T-helper 2 cell (primary cell): ENCODE data around the gene KRT83.

Experiments
- DNase-seq, 5 experiments: peaks; one replicate each; pipeline versions ENCODE4 v3.0.0 to v3.0.0-alpha.2; 2012 to 2022
- total RNA-seq, 2 donors: gene quantifications; one replicate each; lab custom pipeline; 2026; lab: John Stamatoyannopoulos, UW

KRT83 gene
- 0 reads per million in 2 donors for total RNA-seq

DNA sequence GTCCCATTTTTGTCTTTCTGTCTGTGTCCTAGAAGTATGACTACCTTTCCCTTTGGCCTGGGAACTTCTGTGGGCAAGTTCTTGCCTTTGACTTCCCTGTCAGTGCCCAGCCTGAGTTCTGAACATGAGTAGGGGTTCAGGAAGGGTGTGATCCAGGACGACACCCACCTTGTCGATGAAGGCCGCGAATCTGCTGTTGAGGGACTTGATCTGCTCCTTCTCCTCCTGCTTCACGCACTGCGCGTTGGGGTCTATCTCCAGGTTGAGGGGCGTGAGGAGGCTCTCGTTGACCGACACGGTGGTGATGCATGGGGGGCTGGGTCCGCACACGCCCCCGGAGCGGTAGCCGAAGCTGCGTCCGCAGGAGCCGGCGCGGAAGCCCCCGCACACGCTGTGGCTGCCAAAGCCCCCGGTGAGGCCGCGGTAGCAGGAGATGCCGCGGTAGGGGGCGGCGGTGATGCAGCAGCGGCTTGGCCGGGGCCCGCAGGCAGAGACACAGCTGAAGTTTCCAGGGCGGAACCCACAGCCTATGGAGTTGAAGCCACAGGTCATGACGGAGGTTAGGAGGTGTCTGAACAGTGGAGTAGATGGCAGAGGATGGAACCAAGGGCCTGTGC lies at the start of gene KRT83:
TSS of gene KRT83 (minus strand) at position 615 of the 617 bp plus-strand sequence. CDS start at position 552, 63 bp downstream.
- DNase-seq, result no peak

DNA sequence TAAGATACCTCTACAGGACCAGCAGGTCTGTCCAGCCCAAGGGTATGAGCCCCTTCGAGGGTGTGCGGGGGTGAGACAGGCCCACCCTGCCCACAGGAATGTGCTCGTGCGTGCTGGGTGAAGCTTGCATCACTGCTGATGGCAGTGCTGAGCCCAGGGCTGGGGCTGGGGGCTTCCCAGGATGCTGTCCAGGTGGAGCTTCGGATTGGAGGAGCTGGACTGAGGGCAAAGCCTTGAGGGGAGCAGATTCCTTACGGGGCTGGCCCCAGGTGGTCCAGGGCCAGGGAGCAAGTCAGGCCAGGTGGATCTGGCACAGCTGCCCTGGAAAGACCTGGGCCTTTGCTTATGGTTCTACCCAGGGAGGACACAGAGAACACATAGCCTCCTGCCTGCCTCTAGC lies 48.6 kb upstream of the KRT83 start:
- no peak for DNase-seq

DNA sequence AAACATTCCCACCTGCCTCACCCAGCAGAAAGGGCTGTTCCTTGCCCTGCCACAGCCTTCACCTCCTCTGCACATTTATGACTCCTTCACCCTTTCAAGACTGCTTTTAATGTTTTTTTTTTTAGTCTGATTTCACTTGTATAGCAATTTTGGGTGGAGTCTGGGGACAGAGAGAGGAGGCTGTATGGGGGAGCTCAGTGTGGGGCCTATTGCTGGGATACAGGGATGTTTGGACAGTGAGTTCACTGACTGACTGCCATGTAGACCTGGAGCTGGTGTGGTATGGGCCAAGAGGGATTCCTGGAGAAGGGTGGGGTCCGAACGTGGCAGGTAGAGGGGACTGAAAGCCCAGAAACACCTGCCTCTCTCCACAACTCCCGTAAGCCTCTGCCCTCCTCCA lies 48.0 kb upstream of the KRT83 start:
- DNase-seq, result no peak

DNA sequence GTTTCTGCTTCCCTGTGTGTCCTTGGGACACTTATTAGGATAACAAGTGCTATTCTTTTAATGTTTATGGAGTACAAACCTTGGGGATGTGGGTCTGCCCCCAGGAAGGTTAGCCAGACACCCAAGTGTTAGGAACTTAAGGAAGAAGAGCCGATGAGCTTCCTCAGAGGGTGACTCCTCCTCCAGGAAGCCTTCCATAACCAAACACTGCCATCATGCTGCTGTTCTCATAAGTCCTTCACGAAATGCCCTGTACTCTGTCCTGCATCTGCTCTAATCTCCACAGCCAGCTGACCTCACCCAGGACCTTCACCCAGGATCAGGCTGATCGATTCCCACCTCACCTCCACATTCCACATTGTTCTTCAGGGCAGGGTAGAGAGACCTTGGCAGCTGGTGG lies 47.3 kb upstream of the KRT83 start:
- DNase-seq, result no peak

DNA sequence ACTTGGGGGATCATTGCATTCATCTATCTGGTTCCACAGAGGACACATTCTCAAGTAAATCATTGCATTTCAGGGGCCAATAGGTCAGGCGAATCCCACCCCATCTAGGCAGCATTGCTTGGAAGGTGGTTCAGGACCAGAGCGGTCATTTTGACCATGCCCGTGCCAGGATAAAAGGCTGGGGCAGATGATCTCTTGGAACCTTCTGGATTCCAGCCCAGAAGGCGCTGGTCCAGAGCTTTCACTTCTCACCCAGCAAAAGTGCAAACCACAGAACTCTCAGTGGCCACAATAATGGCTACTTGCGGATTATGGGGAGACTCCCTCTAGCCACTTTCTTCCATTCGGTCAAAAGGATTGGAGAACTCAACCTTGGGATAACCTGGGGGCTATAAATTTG lies 46.7 kb upstream of the KRT83 start:
- DNase-seq, result no peak

DNA sequence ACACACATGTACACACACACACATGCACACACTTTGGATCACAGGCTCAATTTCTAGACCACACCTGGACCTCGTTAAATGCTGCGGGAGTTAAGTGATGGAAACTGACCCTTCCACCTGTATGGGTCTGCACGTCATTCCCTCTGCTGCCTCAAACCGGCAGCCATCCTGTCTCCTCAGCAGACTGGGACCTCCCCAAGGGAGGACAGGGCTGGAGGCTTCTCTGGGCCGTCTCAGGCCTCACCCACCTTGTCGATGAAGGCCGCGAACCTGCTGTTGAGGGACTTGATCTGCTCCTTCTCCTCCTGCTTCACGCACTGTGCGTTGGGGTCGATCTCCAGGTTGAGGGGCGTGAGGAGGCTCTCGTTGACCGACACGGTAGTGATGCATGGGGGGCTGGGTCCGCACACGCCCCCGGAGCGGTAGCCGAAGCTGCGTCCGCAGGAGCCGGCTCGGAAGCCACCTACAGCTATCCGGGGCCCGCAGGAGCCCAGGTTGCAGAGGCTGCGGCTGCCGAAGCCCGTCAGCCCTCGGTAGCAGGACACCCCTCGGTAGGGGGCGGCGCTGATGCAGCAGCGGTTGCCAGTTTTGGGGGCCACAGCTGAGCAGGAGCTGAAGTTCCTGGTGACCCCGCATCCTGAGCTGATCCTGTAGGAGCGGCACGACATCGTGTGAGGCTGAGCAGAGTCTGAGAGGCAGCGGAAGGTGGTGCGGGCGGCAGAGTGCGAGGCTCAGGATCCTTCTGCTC lies 45.7 kb upstream of the KRT83 start, which contains the start of gene KRT85:
TSS of gene KRT85 (minus strand) at position 744 of the 748 bp plus-strand sequence. CDS start at position 668, 76 bp downstream.
- DNase-seq, result no peak

DNA sequence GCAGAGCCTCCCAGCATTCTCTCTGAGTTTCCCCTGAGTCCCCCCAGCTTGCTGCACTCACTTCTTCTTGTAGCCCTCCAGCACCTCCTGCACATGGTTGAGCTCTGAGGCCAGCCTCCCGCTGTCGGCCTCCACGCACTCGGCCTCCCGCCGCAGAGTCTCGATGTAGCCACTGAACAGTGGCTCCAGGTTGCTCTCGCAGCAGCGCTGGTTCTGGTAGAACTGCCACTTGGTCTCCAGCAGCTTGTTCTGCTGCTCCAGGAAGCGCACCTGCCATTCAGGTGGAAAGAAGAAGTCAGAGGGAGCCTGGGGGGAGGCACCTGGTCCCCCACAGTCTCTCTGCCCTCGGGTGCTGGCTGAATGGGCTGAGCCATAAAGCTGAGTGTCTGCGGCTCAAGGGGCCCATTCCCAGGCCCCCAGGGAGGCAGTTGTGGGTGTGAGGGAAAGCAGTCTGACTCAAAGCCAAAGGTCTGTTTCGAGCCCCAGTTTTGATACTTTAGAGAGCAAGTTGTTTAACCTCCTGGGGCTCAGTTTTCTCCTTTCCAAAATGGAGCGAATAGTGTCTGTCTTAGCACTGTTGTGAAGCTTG lies 43.8 kb upstream of the KRT83 start:
- no peak for DNase-seq

DNA sequence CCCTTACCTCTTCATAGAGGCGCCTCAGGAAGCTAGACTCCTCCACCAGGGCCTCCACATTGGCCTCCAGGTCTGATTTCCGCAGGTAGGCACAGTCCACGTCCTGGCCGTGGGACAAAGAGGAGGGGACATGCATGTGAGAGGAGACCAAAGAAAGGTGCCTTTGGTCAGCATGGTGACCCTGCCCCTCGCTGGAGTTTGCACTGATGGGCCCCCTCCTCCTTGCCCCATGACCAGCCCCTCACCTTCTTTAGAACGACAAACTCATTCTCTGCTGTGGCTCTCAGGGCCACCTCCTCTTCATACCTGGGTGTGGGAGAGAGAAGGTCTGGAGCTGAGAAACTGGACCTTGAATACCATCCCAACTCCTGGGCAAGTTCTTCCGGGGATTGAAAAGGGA lies 42.9 kb upstream of the KRT83 start:
- no peak for DNase-seq

DNA sequence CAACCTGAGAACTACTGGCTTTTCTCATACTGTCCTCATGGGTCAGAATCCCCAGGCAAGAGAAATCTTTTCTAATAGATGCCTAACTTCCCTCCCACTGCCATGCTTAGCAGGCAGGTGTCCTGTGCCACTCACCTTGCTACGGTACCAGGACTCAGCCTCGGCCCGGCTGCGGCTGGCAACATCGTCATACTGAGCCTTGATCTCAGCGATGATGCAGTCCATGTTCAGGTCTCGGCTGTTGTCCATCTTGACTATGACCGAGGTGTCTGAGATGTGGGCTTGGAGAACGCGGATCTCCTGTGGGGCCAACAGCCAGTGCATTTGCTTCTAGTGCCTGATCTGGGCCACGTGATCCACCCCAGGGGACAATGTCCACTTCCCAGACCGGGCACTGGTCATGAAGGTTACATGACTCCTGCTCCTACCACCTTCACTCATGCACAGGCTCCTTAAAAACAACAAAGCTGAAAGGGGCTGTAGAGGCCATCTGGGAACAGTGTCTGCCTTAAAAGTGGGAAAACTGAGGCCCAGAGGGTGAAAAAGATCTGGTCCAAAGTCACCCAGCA lies 42.0 kb upstream of the KRT83 start:
- DNase-seq, result no peak

DNA sequence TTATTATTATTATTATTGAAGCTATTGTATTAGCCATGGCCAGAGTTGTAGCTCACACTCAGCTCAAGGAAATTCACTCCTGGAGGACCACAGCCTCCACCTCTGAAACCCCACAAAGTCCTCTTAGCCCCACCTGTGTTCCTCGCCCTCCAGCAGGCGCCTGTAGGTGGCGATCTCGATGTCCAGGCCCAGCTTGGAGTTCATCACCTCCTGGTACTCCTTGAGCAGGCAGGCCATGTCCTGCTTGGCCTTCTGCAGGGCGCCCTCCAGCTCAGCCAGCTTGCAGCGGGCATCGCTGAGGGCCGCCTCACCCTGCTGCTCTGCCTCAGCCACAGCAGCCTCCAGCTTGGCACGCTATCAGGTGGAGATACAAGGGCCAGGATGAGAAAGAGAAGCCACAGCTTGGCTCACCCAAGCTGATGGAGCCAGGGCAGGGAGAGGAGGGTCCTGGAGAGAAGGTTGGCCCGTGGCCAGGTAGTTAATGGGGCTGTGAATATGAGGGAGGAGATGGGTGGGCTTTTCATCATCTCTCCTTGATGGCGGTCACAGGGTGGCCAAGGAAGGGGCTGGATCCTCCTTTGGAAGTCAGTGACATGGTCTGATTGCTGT lies 41.0 kb upstream of the KRT83 start:
- DNase-seq, result no peak

DNA sequence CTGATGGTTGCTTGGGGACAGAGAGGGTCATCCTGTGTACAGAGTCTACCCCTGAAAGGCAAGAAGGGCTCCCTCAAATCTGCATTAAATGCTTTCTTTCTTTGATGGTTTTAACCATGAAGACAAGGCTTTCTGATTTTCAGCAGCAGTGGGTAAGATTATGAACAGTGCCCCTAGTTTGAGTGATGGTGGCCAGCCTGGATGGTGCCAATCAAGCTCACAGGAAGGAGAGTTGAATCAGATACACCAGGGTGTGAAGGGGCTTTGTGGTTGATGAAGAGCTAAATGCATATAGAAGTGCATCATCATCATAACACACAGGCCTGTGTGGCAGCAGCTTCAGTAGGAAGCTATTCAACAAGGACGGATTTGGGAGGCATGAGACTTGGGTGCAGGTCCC lies 40.4 kb upstream of the KRT83 start:
- peak in 1 of 5 experiments; percentile 12 for DNase-seq

DNA sequence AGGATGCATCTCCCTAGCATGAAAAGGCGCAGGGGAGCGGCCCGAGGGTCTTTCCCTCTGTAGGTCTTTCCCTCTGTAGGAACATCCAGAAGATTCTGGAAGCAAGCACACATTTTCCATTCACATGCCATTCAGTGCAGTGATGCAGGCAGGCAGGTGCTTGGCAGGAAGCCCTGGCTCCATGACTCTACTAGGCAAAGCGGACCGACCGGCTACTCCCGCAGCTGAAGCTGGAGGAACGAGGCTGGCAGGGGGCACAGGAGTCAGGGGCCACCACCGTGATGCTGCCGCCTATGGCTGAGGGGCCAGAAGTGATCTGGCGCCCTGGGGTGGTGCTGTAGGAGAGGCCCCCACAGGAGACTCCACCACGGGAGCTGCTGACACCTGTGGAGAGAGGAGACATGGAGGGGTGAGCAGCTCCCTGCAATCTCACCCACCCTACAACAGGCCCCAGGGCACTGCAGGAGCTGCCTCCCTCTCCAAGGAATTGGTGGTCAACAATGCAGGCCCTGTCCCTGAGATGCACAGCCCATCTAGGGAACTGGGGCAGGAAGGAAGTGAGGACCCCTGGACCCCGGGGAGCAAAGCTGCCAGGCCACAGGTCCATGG lies 39.6 kb upstream of the KRT83 start:
- DNase-seq, result no peak

DNA sequence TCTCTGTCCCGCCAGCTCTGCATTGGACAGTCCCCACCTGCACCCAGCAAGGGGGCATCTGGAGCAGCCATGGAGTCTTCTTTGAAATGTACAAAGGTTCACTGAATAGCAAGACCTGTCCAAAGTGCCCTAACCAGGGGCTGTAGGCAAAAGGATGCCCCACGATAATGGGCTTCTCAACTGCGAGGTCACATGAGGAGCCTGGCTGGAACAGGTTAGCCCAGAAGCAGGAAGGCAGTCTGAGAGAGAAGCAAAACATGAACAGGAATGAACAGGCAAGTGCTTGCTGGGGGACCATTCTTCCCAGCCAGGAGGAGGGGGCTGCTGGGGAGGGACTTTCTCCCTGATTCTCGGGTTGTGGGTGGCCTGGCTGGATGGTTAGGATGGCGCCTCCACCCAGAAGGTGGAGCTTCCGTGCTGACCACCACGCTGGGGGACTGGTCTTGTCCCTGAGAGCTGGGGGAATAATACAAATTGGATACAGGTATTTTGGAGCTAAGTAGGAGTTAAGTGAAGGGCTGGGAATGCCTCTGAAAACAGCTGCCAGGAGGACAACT lies 39.0 kb upstream of the KRT83 start:
- no peak for DNase-seq

DNA sequence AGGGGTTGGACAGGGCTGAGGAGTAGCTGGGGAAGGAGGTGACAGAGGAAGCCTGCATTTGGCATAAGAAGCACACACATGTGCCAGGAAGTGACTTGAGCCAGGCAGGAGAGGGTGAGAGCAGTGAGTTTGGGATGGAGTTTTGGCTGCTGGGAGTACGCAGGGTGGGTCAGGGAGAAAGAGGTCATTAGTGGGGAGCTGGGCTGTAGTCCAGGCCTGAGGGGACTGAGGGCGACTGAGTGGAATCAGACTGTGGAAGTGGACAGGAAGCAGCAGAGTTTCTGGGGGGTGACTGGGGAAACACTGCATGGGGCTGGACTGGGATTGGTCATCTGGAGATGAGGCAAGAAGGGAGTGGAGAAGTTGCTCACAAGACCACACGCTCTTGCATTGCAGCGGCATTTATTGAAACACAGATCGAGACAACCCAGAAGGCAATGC lies 38.4 kb upstream of the KRT83 start:
- no peak for DNase-seq

DNA sequence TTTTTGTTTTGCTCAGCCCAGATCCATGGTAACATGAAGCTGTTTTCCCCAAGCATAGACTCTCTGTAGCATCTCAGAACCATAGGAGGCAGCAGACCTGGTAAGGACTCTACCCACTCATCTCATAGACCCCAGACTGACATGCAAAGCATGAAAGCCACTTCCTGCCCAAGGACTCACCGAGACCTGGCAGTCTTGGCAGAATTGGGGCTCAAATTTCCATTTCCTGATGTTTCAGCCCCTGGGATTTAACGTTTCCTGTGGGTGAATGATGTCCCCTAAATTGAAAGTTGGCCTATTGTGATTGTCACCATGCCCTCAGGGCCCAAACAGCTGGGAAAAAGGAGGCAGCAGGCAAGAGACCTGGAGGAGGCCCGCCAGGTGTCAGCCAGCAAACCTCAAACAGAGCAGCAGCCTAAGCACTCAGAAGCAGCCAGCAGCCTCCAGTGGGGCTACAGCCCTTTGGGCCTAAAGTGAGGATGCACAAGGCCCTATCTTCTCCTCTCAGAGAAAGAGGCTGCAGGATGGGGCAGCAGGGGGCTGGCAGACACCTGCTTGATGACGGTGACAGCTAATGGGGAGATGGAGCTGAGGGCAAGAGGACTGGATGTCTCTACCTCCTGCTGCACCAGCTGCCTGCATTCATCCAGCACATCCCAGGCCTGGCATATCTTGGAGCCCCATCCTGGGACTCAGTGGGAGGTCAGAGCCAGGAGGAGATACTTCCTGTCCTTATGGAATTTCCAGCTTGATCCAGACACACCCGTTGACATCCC lies 37.6 kb upstream of the KRT83 start:
- peak in 2 of 5 experiments; percentile 23 to 41 for DNase-seq

DNA sequence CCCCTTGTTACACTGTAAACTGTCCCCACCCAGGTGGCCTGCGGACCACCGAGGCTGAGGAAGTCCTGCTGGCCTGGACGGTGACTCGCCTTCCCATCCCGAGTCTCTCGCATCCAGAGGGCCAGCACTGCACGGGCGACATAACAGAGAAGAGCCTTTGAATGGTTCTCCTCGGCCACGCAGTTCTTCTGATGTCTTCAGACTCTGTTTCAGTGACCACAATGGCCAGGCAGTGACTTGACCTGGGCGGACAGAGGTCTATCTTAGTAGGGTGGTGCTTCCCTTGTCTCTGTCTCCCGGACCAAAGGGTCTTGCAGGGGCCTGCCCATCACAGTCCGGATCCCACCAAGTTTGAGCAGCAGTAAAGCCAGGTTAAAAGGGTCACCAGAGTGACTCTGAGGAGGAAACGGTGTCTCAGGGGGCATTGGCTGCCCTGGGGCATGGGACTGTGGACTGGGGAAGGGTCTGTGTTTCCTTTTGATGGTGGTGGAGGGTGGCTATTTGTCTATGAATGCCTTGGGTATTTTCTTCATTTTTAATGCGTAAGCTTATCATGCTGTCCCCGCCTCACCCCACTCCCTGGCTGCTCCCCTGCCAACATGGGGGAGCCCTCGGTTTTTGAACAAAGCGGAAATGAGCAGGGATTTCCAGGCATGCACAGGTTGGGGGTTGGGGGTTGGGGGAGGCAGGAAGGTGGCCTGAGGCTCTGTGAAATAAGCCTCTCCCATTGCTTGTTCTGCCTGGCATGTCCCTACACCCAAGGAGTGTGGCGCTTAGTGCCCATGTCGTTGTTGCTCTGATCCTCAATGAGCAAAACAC lies 35.8 kb upstream of the KRT83 start:
- no peak for DNase-seq

DNA sequence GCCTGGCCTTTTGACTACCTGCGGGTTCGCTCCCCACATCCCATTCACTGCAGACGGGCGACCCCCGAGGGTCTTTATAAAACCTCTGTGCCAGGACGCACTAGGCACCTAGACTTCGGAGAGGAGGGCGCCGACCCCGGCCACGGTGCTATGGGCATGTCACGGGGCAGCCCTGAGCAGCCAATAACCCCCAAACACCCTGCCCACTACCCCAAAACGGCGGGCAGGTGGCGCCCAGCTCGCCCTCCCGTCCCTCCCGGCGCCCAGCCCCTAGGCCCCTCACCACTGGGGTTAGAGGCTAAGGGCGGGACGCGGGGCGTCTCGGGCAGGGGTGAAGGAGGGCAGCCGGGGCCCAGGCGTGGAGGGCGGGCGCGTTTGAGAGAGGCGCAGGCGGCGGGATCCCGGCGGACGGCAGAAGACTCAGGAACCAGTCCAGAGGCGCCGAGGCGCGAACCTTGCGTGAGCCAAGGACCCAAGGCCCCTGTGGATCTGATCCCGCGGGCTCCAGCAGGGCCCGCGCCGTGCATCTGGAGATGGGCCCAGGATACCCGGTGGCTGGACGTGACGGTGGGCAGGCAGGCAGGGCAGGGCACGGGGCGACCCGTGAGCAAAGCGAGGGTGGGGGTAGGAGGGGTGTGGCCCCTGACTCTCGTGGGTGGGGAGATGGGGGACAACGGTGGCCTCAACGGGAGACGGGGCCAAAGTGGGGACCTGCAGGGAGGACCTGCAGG lies 35.0 kb upstream of the KRT83 start:
- DNase-seq, result no peak

DNA sequence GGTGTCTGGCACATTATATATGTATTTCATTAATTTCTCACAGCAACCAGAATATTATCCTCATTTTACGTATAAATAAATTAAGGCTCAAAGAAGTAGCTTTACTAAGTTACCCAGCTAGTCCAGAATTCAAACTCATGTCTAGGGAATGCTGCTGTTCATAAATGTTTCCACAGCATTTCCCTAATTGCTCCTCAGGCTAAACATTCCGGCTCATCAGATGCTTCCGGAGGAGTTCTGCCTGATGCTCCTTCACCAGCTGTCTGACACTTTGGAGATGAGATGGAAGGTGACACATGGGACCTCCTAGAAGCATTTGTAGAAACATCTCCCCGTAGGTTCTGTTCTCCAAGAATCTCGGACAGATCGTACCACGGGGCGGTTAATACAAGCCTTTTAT lies 34.0 kb upstream of the KRT83 start:
- DNase-seq, result no peak

DNA sequence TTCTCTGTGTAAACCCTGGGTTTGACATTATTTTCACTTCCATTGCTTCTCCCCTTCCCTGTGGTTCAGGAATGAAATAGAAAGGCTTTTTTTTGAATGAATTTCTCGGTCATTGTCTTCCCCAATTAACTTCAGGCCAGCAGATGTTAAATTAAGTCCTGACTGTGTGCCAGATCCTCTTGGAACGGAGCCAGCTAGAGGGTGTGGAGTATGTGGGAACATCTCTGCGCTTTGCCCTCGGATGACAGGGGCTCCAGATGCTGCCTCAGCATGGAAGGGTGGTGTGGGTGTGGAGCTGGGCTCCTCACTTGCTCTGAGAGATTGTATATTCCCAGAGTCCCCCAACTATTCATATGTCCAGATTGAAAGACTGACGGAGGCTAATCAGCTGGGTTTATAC lies 33.0 kb upstream of the KRT83 start:
- DNase-seq, result no peak

DNA sequence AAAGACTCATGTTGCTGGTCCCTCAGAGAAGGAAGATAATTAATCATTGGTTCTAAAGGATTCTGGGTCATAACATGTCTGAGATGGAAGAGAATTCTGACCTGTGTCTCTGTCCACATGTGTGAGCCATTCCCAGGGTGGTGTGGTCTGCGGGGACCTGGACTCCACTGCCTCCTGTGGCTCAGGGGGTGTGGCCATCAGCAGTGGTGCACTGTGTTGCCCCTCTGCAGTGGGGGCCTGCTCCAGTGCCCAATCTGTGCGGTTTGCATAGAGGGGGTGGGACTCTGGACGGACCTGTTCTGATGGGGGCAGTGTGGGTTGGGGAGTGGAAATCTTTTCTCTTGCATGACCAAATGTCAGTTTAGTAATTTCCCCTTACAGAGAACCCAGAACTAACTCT lies 32.6 kb upstream of the KRT83 start:
- no peak for DNase-seq
